ENCODE results near the gene DNAH2.

The DNAH2 gene

DNA sequence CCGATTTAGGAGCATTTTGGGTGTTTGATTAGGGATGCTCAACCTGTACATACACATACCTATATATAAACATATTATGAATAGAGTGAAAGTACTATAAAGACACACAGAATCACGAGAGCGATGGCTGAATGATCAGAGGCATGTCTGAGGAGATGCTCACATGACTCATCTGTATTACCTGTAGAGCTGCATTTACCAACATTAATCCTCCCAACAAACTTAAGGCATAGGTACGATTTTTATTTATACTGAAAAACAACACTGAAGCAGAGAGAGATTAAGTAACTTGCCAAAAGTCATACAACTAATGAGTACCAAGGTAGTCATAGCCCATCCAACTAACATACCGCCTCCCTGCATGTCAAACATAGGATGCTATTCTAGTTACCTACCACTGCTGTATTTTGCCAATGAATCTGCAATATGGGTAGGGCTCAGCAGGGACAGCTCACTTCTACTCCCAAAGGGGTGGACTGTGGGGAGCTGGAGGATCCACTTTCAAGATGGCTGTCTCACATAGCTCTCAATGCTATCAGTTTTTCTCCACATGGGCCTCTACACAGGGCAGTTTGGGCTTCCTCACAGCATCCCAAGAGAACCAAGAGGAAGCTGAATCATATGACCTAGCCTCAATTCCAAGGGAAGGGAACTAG is 147.6 kb downstream of the DNAH2 start:
- DNase-seq (ENCODE audit: low read depth in 2 of 2) = no peak

DNA sequence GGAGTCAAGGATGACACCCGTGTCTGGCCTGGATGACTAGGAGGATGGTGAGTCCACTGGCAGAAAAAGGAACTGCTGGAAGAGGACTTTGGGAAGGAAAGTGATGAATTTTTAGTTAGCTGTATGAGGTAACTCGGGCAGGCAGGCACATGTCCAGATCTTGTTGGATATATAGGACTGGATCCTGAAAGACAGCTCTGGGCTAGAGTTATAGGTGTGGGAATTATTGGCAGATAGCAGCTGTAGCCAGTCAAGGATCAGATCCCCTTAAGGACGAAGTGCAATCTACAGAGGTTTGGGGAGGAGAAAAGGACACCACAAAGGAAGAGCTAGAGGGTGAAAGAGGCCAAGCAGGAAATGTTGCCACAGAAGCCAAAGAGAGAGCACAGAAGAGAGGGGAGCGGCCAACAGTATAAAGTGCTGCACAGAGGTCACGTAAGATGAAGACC is 150.4 kb downstream of the DNAH2 start:
- no peak for DNase-seq (ENCODE audit: low read depth in 2 of 2)

DNA sequence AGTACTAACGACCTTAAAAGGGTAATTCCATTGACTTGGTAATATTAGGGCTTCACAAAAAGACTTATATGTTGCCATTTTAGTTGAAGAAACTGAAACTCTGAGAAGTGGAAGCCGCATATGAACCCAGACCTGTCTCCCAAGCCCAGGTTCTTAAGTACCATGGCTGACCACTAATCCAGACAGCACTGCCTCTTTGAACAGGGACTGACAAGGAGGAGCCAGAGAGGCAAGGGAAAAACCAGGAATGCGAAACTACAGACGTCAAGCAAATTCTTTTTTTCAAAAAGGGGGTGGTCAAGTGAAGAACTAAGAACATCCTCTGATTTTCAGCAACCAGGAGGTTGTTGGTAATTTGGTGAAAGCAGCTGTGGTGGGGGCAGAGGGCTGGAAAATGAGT is 155.5 kb downstream of the DNAH2 start:
- no peak for DNase-seq (ENCODE audit: low read depth in 2 of 2)

DNA sequence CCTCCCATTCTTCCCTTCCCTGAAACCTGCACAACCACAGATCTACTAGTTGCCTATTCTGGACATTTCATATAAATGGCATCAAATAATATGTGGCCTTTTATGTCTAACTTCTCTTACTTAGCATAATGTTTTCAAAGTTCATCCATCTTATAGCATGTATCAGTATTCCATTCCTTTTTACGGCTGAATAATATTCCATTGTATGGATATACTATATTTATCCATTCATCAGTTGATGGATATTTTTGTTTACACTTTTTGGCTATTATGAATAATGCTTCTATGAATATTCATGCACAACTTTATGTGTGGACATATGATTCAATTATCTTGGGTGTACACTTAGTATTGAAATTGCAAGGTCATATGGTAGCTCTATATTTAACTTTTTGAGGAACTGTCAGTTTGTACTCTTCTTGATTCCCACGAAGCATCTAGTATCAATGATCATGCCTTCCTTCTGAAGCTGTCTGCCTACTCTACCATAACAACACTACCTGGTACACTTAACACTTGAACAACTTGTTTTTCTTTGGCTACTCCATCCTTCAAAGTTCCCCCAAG is 158.3 kb downstream of the DNAH2 start:
- no peak for DNase-seq (ENCODE audit: low read depth in 2 of 2)

DNA sequence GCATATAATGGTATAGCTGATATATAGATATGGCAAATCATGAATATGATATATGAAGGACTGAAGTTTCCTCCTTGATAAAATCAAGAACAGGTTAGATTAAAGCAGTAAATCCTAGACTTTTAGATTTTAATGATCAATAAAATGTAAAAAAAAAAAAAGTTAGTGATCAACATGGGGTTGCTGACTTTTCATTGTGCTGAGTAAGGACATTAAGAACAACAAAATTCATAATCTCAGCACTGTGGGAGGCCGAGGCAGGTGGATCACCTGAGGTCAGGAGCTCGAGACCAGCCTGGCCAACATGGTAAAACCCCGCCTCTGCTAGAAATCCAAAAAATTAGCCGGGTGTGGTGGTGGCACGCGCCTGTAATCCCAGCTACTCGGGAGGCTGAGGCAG is 160.7 kb downstream of the DNAH2 start:
- DNase-seq (ENCODE audit: low read depth in 2 of 2) = no peak

DNA sequence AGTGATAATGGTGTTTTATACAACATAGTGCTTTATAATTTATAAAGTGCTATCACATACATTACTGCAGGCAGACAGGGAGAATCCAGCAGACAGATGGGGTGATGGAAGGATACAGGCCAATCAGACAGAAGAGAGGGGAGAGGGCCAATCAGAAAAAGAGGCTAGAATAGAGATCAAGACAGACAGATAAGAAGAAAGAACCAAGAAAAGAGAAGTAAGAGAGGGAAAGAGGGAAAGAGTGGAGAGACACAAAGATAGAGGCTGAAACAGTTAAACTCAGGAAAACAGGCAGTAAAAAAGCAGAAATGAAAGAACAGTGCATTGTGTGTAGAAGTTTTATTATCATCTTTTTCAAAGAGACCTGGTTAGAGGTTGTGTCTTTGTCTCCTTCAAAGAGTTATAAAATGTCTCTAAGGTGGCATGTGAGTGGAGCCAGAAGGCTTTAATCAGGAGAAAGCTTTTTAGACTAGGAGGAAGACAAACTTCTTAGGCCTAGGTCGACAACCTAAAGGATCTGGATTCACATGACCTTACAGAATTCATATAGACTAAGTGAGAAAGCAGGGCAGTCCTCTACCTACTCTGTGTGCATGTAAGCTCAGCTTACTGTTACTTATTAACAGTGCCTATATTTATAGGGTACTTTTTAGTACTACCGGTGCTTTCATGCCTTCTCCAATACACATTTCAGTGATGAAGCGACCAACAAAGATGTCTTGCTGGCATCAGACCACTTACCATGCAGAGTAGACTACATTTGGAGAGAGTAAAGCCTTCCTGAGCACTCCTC is 162.7 kb downstream of the DNAH2 start:
- DNase-seq (ENCODE audit: low read depth in 2 of 2) = no peak

DNA sequence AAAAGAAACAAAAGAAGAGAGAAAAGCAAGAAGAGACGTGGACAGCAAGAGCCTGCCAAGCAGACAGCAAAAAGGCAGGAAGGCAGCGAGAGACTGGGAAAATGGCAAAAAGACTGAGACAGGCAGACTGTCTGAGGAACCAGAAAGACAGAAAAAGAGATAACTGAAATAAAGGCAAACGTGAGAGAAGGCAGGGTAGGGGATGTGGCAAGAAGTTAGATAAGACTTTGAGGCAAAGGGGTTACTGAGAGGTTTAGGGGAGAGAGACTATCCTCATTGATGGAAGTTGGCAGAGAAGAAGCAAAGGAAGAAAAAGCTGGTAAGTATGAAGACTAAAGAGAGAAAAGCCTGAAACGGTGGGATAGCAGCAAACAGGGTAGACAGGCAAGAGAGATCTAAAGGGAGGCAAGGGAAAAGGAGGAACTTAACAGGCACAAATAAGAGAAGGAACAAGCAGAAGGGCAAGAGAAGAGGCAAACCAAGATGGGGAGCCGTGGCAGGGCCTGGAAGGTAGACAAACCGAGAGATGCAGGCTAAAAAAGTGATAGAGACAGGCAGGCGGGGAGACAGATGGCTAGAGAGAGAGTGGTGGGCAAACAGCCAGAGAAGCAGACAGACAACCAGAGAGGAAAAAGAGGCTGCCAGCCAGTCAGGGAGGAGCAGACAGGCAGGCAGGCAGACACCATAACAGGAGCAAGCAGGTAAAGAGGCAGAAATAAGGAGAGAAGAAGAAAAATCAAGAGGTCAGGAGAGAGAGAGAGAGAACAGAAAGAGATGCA is 163.9 kb downstream of the DNAH2 start:
- DNase-seq (ENCODE audit: low read depth in 2 of 2) = no peak

DNA sequence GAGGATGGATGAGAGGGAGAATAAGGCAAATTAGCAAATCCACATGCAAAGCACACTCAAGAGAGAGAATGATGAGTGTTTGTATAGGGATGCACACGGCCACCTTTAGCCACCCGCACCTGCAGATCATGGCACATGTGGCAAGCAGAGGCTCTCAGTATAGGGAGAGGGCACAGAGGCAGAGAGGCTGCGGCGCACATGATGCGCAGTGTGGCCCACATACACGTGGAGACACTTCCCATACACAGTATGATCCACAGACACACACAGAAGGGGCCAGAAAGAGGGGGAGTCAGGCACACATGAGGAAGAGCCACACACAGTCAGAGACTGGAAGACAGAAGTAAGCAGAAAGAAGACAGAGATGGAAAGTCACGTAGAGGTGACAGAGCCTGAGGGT is 164.5 kb downstream of the DNAH2 start:
- no peak for DNase-seq (ENCODE audit: low read depth in 2 of 2)

DNA sequence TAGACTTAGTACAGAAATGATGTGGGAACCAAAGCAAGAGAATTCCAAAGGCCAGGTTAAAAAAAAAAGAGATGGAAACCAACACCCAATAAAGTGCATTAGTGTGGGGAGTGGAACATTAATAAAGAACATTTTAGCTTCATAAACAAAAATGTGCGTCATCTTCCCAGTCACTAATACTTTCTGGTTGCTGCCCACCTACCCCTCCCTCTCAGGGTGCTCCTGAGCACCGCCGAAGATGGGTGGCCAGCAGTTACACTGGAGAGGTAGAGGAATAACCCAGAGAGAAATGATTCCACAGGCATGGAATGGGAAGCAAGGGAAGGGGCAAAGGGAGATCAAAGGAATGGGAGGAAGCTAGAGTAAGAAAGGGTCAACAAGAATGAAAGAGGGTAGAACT is 165.1 kb downstream of the DNAH2 start:
- DNase-seq (ENCODE audit: low read depth in 2 of 2) = no peak
